GM23248 (cell line): ENCODE data around the gene PPP1R3F. TPM values are rescaled to one million over a fixed set of nuclear protein-coding genes. Genes with fewer than 3 reads are reported as not detected.
A peak's percentile ranks its signal among the peaks of the same experiment; 100 is the strongest.

Source experiments
- DNase-seq: peaks from one replicate; pipeline ENCODE4 v3.0.0-alpha.2; 2015
- H2AFZ ChIP-seq: fragments of 200-600 bp; sonication (generic); 2 replicates; pipeline ENCODE4 v1.6.1; 2016; ENCODE audit warnings: antibody characterized with exemption
- H3F3A ChIP-seq: fragments of 200-600 bp; sonication (generic); 2 replicates; pipeline ENCODE4 v1.6.1; 2016; ENCODE audit warnings: mild to moderate bottlenecking, antibody characterized with exemption, mixed run types; ENCODE audit not compliant: insufficient read depth
- H3K27ac ChIP-seq: fragments of 200-600 bp; sonication (generic); 2 replicates; pipeline ENCODE4 v1.5.1; 2016; ENCODE audit warnings: mild to moderate bottlenecking
- H3K27me3 ChIP-seq: fragments of 200-600 bp; sonication (generic); replicated peaks from 2 replicates; pipeline ENCODE4 v1.6.1; 2016; ENCODE audit warnings: mild to moderate bottlenecking; ENCODE audit not compliant: insufficient read depth
- H3K36me3 ChIP-seq: fragments of 200-600 bp; sonication (generic); 2 replicates; pipeline ENCODE4 v1.6.1; 2016; ENCODE audit warnings: low read depth, mild to moderate bottlenecking
- H3K4me1 ChIP-seq: fragments of 200-600 bp; sonication (generic); 2 replicates; pipeline ENCODE4 v1.6.1; 2016; ENCODE audit warnings: mild to moderate bottlenecking; ENCODE audit not compliant: insufficient read depth
- H3K4me2 ChIP-seq: fragments of 200-600 bp; sonication (generic); one replicate; pipeline ENCODE4 v1.6.1; 2016; ENCODE audit warnings: mild to moderate bottlenecking; ENCODE audit not compliant: unreplicated experiment
- H3K4me3 ChIP-seq: fragments of 200-600 bp; sonication (generic); 2 replicates; pipeline ENCODE4 v1.5.1; 2016; ENCODE audit warnings: mild to moderate bottlenecking
- H3K79me2 ChIP-seq: fragments of 200-600 bp; sonication (generic); 2 replicates; pipeline ENCODE4 v1.6.1; 2016; ENCODE audit warnings: mild to moderate bottlenecking; ENCODE audit not compliant: insufficient read depth
- H3K9ac ChIP-seq: fragments of 200-600 bp; sonication (generic); 2 replicates; pipeline ENCODE4 v1.6.1; 2016; ENCODE audit warnings: mild to moderate bottlenecking
- H3K9me2 ChIP-seq: fragments of 200-600 bp; sonication (generic); 2 replicates; pipeline ENCODE4 v1.6.1; 2016; ENCODE audit warnings: mixed run types, mild to moderate bottlenecking, moderate library complexity; ENCODE audit not compliant: insufficient read depth
- H3K9me3 ChIP-seq: fragments of 200-600 bp; sonication (generic); one replicate; pipeline ENCODE4 v1.6.1; 2017; ENCODE audit warnings: low read depth
- H4K20me1 ChIP-seq: fragments of 200-600 bp; sonication (generic); 2 replicates; pipeline ENCODE4 v1.6.0; 2016; ENCODE audit not compliant: insufficient read depth
- EZH2 ChIP-seq: fragments of 200-600 bp; sonication (generic); IDR thresholded peaks from 2 replicates; pipeline ENCODE4 v1.6.1; 2018; ENCODE audit warnings: antibody characterized with exemption, mild to moderate bottlenecking; ENCODE audit not compliant: insufficient read depth, poor library complexity, severe bottlenecking
- EZH2phosphoT487 ChIP-seq: fragments of 200-600 bp; sonication (generic); IDR thresholded peaks from 2 replicates; pipeline ENCODE4 v1.6.1; 2018; ENCODE audit warnings: antibody characterized with exemption, moderate library complexity, mild to moderate bottlenecking, low read depth; ENCODE audit not compliant: insufficient read depth
- WGBS, 2 experiments: methylation state at CpG; one replicate each; pipeline ENCODE4 v1.1.6; 2015 to 2017; ENCODE audit warnings: low lambda C conversion rate in 2 of 2, low coverage in 1 of 2; ENCODE audit errors: missing lambda C conversion rate in 2 of 2; 5-methylcytosine and 5-hydroxymethylcytosine counted together
- in situ Hi-C: fragments of 300-500 bp; cut with MboI; formaldehyde crosslinking; loops from 2 replicates; pipeline ENCODE4 v1.15.0; 2020
- polyA plus RNA-seq: library from polyadenylated mRNA; unstranded; fragments of >200 nt; fragmentation: Nextera tagmentation; extraction: Ambion mirVana; gene quantifications from 2 replicates; pipeline ENCODE4 v1.2.1, GENCODE V29; 2016
- total RNA-seq: library from RNA; depleted of rRNA; stranded (reverse); fragments of >200 nt; shearing (Covaris generic); gene quantifications from 2 replicates; pipeline ENCODE4 v1.2.3, GENCODE V29; 2014

Gene PPP1R3F
- total and polyA plus RNA-seq, 2 experiments from 2014 or later = 4.4 to 10.6 TPM

GRCh38 chrX:49232525-49232924 is 37.1 kb upstream of the PPP1R3F start:
- DNase-seq = no peak
- no peak overlapping the region for H3K9ac ChIP-seq
- H3K9me2 ChIP-seq = no peaks in the 10 kb centered on the region
- WGBS, 2 experiments = 96 to 100% methylated on average over 2 of the region's 2 CpGs
- H3K79me2 ChIP-seq = 0 out of 2 replicates have a peak, but pooled peaks cover 5% of the 10 kb centered on the region
- H3K4me2 ChIP-seq = no peak overlapping the region
- H3F3A ChIP-seq = no peaks in the 10 kb centered on the region
- no peaks in the 10 kb centered on the region for H3K9me3 ChIP-seq
- in situ Hi-C loops = no loop called here
- H3K27me3 ChIP-seq = no peaks in the 10 kb centered on the region
- H3K4me1 ChIP-seq = no peaks in the 10 kb centered on the region
- H3K36me3 ChIP-seq = no peaks in the 10 kb centered on the region
- H4K20me1 ChIP-seq = no peaks in the 10 kb centered on the region
- no peak for TF ChIP-seq EZH2phosphoT487
- TF ChIP-seq EZH2 = no peak
- no peak overlapping the region for H3K4me3 ChIP-seq
- no peak overlapping the region for H2AFZ ChIP-seq
- H3K27ac ChIP-seq = no peak overlapping the region

GRCh38 chrX:49233176-49233575 is 36.4 kb upstream of the PPP1R3F start, which contains the start of gene CACNA1F:
CACNA1F (minus strand) TSS chrX:49233340; CDS start chrX:49233309, 31 bp downstream.
- H3K27ac ChIP-seq = no peak within 1 kb of the TSS
- peak within 1 kb of the TSS; percentile 71 for H2AFZ ChIP-seq
- no peaks in the 10 kb centered on the region for H3K9me3 ChIP-seq
- no peaks in the 10 kb centered on the region for H3K36me3 ChIP-seq
- no peak within 1 kb of the TSS for H3K9ac ChIP-seq
- 0 out of 2 replicates have a peak within 1 kb of the TSS, but pooled peaks have one; percentile 26 for H3K4me3 ChIP-seq
- no peak for TF ChIP-seq EZH2phosphoT487
- no peak for TF ChIP-seq EZH2
- WGBS, 2 experiments = 96 to 99% methylated on average over 7 to 9 of the region's 9 CpGs
- H3K4me2 ChIP-seq = no peak within 1 kb of the TSS
- H3K27me3 ChIP-seq = no peaks in the 10 kb centered on the region
- H4K20me1 ChIP-seq = no peaks in the 10 kb centered on the region
- DNase-seq = no peak
- in situ Hi-C loops = no loop called here
- H3K9me2 ChIP-seq = no peaks in the 10 kb centered on the region
- H3K79me2 ChIP-seq = 0 out of 2 replicates have a peak, but pooled peaks cover 5% of the 10 kb centered on the region
- H3K4me1 ChIP-seq = no peaks in the 10 kb centered on the region
- H3F3A ChIP-seq = no peaks in the 10 kb centered on the region

GRCh38 chrX:49233887-49234555 is 35.6 kb upstream of the PPP1R3F start:
- TF ChIP-seq EZH2 (no peak), EZH2phosphoT487 (no peak)
- no peaks in the 10 kb centered on the region for H3K9me3 ChIP-seq
- 0 out of 2 replicates have a peak, but pooled peaks cover 5% of the 10 kb centered on the region for H3K79me2 ChIP-seq
- H4K20me1 ChIP-seq = no peaks in the 10 kb centered on the region
- H3K36me3 ChIP-seq = no peaks in the 10 kb centered on the region
- H3K4me1 ChIP-seq = no peaks in the 10 kb centered on the region
- no peaks in the 10 kb centered on the region for H3K9me2 ChIP-seq
- 5 to 34% methylated on average over 29 of the region's 56 CpGs for WGBS, 2 experiments
- in situ Hi-C loops = no loop called here
- no peak overlapping the region for H3K4me2 ChIP-seq
- peak overlapping the region; percentile 71 for H2AFZ ChIP-seq
- H3K9ac ChIP-seq = no peak overlapping the region
- no peaks in the 10 kb centered on the region for H3F3A ChIP-seq
- H3K27me3 ChIP-seq = no peaks in the 10 kb centered on the region
- no peak overlapping the region for H3K27ac ChIP-seq
- H3K4me3 ChIP-seq = 0 out of 2 replicates have a peak overlapping the region, but pooled peaks have one; percentile 26
- peak; percentile 12 for DNase-seq

GRCh38 chrX:49237060-49237459 is 32.5 kb upstream of the PPP1R3F start:
- no peaks in the 10 kb centered on the region for H3F3A ChIP-seq
- no peak overlapping the region for H3K9ac ChIP-seq
- no peaks in the 10 kb centered on the region for H3K4me1 ChIP-seq
- H3K4me2 ChIP-seq = no peak overlapping the region
- no peak overlapping the region for H2AFZ ChIP-seq
- H3K27me3 ChIP-seq = no peaks in the 10 kb centered on the region
- H3K27ac ChIP-seq = no peak overlapping the region
- no peak for TF ChIP-seq EZH2phosphoT487
- TF ChIP-seq EZH2 = no peak
- no peak for DNase-seq
- 92 to 95% methylated on average over 6 to 9 of the region's 9 CpGs for WGBS, 2 experiments
- 0 out of 2 replicates have a peak, but pooled peaks cover 5% of the 10 kb centered on the region for H3K79me2 ChIP-seq
- in situ Hi-C loops = no loop called here
- no peaks in the 10 kb centered on the region for H3K36me3 ChIP-seq
- H3K4me3 ChIP-seq = no peak overlapping the region
- no peaks in the 10 kb centered on the region for H3K9me2 ChIP-seq
- H3K9me3 ChIP-seq = no peaks in the 10 kb centered on the region
- H4K20me1 ChIP-seq = no peaks in the 10 kb centered on the region
